ENCODE results near the gene OR2V2.

OR2V2 gene

DNA sequence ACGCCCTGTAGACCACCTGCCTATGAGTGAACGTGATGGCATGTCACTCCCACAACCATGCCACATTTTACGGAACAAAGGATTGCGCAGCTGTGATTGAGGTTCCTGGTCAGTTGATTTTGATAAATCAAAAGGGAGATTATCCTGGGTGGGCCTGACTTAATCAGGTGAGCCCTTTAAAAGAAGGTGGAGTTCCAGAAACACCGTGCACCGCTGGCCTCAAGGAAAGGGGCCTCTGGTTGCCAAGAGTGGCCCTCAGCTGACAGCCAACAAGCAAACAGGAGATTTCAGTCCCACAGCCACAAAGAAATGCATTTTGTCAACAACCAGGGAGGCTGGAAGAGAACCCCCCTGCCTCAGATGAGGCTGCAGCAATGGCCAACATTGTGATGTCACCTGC is 38.6 kb downstream of the OR2V2 start:
- TF ChIP-seq, protein P1, sequence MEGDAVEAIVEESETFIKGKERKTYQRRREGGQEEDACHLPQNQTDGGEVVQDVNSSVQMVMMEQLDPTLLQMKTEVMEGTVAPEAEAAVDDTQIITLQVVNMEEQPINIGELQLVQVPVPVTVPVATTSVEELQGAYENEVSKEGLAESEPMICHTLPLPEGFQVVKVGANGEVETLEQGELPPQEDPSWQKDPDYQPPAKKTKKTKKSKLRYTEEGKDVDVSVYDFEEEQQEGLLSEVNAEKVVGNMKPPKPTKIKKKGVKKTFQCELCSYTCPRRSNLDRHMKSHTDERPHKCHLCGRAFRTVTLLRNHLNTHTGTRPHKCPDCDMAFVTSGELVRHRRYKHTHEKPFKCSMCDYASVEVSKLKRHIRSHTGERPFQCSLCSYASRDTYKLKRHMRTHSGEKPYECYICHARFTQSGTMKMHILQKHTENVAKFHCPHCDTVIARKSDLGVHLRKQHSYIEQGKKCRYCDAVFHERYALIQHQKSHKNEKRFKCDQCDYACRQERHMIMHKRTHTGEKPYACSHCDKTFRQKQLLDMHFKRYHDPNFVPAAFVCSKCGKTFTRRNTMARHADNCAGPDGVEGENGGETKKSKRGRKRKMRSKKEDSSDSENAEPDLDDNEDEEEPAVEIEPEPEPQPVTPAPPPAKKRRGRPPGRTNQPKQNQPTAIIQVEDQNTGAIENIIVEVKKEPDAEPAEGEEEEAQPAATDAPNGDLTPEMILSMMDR (IDR thresholded peaks at IDR 0.05; ENCODE audit: low read length, missing control alignments): no peak
- H3K4me3 ChIP-seq (replicated peaks; ENCODE audit: low read depth, low read length): no peak overlapping the region
- no peak for DNase-seq (ENCODE audit: low read depth)

DNA sequence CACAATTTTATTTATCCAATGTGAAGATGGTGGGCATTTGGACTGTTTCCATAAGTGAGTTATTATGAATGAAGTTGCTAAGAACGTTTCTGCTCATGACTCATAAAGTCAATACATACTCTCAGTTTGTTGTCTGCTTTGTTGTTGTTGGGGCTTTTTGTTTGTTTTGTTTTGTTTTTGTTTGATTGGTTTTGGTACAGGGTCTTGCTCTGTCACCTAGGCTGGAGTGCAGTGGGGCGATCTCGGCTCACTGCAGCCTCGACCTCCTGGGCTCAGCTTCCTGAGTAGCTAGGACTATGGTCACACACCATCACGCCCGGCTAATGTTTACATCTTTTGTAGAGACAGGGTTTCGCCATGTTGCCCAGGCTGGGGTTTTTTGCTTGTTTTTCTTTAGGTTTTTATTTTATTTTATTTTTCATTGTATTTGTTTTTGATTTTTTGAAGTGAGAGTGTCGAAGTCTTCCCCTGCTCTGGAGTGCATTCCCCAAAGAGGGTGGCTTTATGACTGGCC is 39.7 kb downstream of the OR2V2 start:
- DNase-seq (ENCODE audit: low read depth): no peak
- peak overlapping the region; percentile 51 for H3K4me3 ChIP-seq (replicated peaks; ENCODE audit: low read depth, low read length)

DNA sequence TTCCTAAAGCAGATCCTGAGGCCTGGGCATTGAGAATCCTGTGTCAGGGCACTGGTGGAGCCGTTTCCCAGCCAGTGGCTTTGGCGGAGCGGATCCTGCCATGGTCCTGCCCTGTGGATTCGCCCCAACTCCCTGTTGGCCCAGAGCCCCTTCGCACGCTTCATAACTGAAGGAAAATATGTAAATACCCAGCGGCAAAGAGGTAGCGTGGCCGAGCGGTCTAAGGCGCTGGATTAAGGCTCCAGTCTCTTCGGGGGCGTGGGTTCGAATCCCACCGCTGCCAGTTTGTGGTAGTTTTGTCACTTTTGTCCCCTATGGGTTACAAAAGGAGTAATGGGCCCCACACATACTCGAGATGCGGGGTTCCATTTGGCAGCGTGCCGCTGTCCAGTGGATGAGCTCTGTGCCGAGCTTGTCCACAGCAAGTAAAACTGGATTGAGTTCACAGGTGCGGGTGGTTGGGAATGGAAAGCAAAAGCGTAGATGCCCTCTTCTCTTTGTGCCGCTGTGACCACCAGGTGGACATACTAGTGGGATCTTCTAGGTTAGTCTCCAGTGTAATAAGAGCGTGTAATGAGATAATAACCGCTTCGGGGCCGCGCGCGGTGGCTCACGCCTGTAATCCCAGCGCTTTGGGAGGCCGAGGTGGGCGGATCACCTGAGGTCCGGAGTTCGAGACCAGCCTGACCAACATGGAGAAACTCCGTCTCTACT is 40.3 kb downstream of the OR2V2 start:
- H3K4me3 ChIP-seq (replicated peaks; ENCODE audit: low read depth, low read length): peak overlapping the region; percentile 51
- peak; percentile 82 for DNase-seq (ENCODE audit: low read depth)
- TF ChIP-seq, protein P1 (IDR thresholded peaks at IDR 0.05; ENCODE audit: low read length, missing control alignments): peak; percentile 31

More for the DNA sequence above, 39.7 kb downstream of the OR2V2 start:
- TF ChIP-seq, protein P1 (IDR thresholded peaks at IDR 0.05; ENCODE audit: low read length, missing control alignments): no peak

DNA sequence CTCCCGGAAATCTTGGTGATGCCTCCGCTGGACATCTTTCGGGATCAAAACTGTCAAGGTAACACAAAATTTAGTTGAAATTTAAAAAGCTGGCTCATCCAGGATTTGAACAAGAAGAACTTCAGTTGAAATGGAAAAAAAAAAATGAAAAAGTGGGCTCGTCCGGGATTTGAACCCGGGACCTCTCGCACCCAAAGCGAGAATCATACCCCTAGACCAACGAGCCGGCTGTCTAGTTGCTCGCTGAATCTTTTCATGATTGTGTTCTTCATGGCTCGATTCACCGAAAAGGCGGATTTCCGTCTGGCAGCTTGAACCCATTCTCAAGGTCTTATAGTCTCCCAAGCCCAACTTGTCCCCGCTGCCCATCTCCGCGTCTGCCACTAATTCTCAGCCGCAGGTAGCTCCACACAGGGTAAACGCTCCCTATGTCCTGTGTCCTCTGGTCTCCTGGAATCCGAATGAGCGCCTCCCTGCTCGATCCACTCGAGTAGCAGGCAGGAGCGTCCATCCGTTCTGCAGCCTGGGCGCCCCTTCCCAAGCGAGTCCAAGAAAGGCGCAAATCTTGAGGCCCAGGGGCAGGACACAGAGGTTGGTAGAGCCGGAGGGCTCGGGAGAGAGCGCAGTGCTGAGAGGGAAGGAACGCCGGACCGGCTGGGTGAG is 41.4 kb downstream of the OR2V2 start:
- TF ChIP-seq, protein P1 (IDR thresholded peaks at IDR 0.05; ENCODE audit: low read length, missing control alignments): peak; percentile 3
- DNase-seq (ENCODE audit: low read depth): peak; percentile 85
- peak overlapping the region; percentile 82 for H3K4me3 ChIP-seq (replicated peaks; ENCODE audit: low read depth, low read length)

DNA sequence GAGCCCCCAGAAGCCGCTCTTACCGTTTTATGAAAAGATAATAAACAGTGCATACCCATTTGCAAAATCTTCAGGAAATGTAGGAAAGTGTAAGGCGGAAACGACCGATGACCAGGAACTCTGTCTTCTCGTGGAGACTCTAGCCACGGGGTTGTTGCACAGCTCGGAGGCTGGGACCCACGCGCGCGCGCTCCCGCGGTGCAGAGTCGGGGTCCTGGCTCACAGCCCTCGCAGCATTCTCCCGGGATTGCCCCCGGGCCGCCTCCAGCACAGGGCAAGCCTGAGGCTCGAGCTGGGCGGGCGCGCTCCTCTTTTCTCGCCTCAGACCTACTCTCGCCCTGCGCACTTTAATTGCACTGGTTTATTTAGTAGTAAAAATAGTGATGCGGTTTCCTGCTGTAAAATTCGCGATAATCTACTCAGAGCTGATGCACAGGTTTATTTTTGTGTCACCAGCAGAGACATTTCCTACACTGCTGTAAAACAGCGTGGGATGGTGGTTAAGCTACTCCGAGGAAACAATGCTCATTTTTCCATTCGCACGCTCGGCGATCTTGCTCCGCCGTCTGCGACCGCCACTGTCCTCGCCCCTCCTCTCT is 42.1 kb downstream of the OR2V2 start:
- DNase-seq (ENCODE audit: low read depth): peak; percentile 53
- TF ChIP-seq, protein P1 (IDR thresholded peaks at IDR 0.05; ENCODE audit: low read length, missing control alignments): no peak
- peak overlapping the region; percentile 82 for H3K4me3 ChIP-seq (replicated peaks; ENCODE audit: low read depth, low read length)

DNA sequence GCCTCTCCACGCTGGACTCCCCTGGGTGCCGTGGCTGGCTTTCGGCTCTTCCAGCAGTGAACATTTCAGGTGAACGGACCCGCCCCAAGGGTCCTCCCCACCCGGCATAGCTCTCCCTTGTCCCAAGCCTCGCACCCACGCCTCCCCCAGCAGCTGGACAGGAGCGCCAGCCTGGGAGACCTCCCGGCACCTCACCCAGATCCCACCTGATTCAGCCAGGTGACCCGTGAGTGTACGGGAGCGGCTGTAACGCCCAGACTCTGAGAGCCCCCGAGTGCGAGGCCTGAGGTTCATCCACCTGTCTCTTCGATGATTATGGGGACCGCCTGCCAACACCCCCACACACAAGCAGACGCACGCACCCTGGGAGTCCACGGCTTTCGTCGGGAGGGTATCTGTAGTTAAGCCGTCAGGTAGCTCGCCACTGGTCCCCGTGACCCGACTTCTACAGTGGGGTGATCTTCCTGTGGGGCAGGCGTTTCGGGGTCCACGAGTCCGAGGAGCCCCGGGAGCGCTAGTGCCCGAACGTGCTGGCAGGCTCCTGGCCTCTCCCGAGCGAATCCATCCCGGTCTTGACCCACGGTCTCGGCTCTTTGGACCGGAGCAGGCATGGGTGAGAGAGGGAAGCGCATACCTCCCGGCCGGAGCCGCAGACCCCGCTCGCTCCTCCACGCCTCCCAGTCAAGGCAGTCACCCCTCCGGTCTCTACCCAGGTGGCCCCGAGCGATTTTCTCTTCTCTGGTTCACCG is 42.8 kb downstream of the OR2V2 start:
- no peak for DNase-seq (ENCODE audit: low read depth)
- TF ChIP-seq, protein P1 (IDR thresholded peaks at IDR 0.05; ENCODE audit: low read length, missing control alignments): no peak

More for the DNA sequence above, 42.8 kb downstream of the OR2V2 start:
- H3K4me3 ChIP-seq (replicated peaks; ENCODE audit: low read depth, low read length): peak overlapping the region; percentile 82
